Right atrium auricular region (tissue), 2 donors: ENCODE data around the gene PEX5. TPM values are rescaled to one million over a fixed set of nuclear protein-coding genes. Genes with fewer than 3 reads are reported as not detected.

Experiments
- DNase-seq: peaks from one replicate; pipeline ENCODE4 v3.0.0-alpha.2; 2019; ENCODE audit warnings: low spot score
- H3K27ac ChIP-seq, 2 donors: fragments of 200-600 bp; sonication (generic); 1 replicate in 1 of 2; 2 replicates in 1 of 2; pipeline ENCODE4 v1.5.1; 2016 to 2019
- H3K27me3 ChIP-seq, 2 donors: fragments of 200-600 bp; sonication (generic); one replicate each; pipeline versions ENCODE4 v1.5.1 to v1.6.0; 2017 to 2019
- H3K36me3 ChIP-seq: fragments of 200-600 bp; sonication (generic); one replicate; pipeline ENCODE4 v1.5.1; 2016
- H3K4me1 ChIP-seq, 2 donors: fragments of 200-600 bp; sonication (generic); one replicate each; pipeline versions ENCODE4 v1.5.1 to v1.6.0; 2017 to 2019
- H3K4me3 ChIP-seq, 2 donors: fragments of 200-600 bp; sonication (generic); 1 replicate in 1 of 2; 2 replicates in 1 of 2; pipeline ENCODE4 v1.5.1; 2017 to 2019; ENCODE audit warnings: mild to moderate bottlenecking in 1 of 2, moderate library complexity in 1 of 2
- H3K9me3 ChIP-seq, 2 donors: fragments of 200-600 bp; sonication (generic); one replicate each; pipeline ENCODE4 v1.5.1; 2019
- CTCF ChIP-seq, 2 donors: fragments of 200-600 bp; sonication (generic); IDR thresholded peaks; one replicate each; pipeline ENCODE4 v1.5.1; 2019; ENCODE audit warnings: antibody characterized with exemption in 2 of 2
- total RNA-seq, 2 donors: library from RNA; depleted of rRNA; stranded (reverse); fragments of >200 nt; gene quantifications; one replicate each; pipeline ENCODE4 v1.1.0, GENCODE V29; 2016

Gene PEX5
- total RNA-seq, 2 donors from 2014 or later: 11.6 to 25.0 TPM

DNA sequence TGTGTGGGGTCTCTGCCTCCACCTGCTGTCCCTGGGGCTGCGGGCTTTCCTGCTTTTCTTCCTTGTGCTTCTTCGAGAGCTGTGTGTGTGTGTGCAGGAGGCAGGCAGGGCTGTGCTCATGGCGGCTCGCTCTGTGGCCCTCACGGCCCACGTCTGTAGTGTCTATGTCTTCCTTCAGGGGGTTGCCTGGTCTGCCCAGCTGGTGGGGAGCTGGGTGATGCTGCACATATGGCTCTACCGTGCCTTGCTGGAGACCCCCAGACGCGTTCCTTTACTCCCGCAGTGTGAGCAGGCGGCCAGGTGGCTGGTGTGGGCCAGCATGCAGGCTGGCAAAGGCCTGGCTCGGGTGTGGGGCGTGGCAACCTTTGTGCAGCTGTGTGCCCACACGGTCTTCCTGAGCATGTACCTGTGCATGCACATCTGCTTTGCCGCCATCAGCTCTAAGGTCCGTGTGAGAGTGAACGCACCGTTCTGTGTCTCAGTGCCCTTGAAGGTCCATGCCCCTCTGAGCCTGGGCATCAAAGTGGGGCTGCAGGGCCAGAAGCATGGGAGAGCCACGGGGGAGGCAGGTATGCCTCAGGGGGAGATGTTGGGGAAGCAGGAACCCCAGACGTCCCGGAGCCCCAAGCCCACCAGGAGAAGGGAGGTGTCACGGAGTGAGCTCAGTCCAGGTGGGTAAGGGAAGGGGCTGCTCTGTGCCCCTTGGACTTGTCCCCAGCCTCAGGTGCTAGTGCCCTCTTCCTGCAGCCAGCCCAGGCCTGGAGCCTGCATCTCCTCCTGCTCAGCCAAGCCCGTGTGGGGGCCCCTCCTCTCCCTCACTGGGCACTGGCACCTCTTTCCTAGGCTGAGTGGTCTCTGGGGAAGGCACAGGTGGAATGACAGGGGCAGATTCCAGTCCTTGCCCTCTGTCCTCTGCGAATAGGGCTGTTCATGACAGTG is 33.0 kb upstream of the PEX5 start:
- Histone ChIP-seq H3K9me3 (no peaks in the 10 kb centered on the region), H3K4me1 (no peaks in the 10 kb centered on the region), H3K27ac (no peak overlapping the region), H3K4me3 (no peak overlapping the region), H3K27me3 (no peaks in the 10 kb centered on the region), H3K36me3 (no peaks in the 10 kb centered on the region)
- no peak for DNase-seq
- TF ChIP-seq CTCF (IDR thresholded peaks at IDR 0.05): no peak

DNA sequence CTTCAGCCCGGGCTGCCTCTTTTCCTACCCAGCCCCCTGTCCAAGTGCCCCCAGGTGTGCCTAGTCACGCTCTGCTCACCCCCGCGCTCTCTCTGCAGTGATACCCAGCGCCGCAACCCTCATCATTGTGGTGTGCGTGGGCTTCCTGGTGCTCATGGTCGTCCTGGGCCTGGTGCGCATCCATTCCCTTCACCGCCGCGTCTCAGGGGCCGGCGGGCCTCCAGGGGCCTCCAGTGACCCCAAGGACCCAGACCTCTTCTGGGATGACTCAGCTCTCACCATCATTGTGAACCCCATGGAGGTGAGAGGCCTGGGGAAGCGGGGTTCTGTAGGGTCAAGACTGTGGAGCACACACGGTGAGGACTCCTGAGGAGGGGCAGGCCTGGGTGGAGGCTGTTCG is 32.1 kb upstream of the PEX5 start:
- Histone ChIP-seq H3K36me3 (no peaks in the 10 kb centered on the region), H3K27me3 (no peaks in the 10 kb centered on the region), H3K9me3 (no peaks in the 10 kb centered on the region), H3K4me1 (no peaks in the 10 kb centered on the region), H3K4me3 (no peak overlapping the region), H3K27ac (no peak overlapping the region)
- TF ChIP-seq CTCF (IDR thresholded peaks at IDR 0.05): no peak
- no peak for DNase-seq

- Histone ChIP-seq H3K4me1 (peaks cover 0 to 6% of the 10 kb centered on the region in 2 donors), H3K27ac (no peak overlapping the region), H3K9me3 (no peaks in the 10 kb centered on the region), H3K27me3 (no peaks in the 10 kb centered on the region), H3K4me3 (no peak overlapping the region), H3K36me3 (no peaks in the 10 kb centered on the region)
- no peak for DNase-seq
- TF ChIP-seq CTCF (IDR thresholded peaks at IDR 0.05): no peak
Measured at GRCh38 chr12:7158781-7159609, 30.5 kb upstream of the PEX5 start.

DNA sequence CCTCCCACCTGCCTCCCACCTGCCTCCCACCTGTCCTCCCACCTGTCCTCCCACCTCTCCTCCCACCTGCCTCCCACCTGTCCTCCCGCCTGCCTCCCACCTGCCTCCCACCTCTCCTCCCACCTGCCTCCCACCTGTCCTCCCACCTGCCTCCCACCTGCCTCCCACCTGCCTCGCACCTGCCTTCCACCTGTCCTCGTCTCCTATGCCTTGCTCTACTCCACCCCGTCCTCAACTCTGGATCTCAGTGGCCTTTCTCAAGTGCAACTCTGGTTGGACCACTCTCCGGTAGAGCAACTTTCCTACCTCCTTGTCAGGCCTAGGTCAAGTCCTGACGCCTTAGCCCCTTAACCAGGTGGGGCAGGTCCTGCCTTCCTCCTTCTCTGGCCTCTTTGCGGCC is 29.3 kb upstream of the PEX5 start:
- no peaks in the 10 kb centered on the region for H3K9me3 ChIP-seq
- H3K4me3 ChIP-seq: no peak overlapping the region
- H3K27me3 ChIP-seq: no peaks in the 10 kb centered on the region
- peaks cover 0 to 6% of the 10 kb centered on the region in 2 donors for H3K4me1 ChIP-seq
- H3K27ac ChIP-seq: no peak overlapping the region
- DNase-seq: no peak
- H3K36me3 ChIP-seq: no peaks in the 10 kb centered on the region
- TF ChIP-seq CTCF (IDR thresholded peaks at IDR 0.05): no peak

GRCh38 chr12:7161327-7161726 is 28.2 kb upstream of the PEX5 start:
- H3K27me3 ChIP-seq: no peaks in the 10 kb centered on the region
- H3K4me3 ChIP-seq: no peak overlapping the region
- H3K9me3 ChIP-seq: no peaks in the 10 kb centered on the region
- no peak for TF ChIP-seq CTCF (IDR thresholded peaks at IDR 0.05)
- no peak for DNase-seq
- peaks cover 0 to 6% of the 10 kb centered on the region in 2 donors for H3K4me1 ChIP-seq
- no peaks in the 10 kb centered on the region for H3K36me3 ChIP-seq
- no peak overlapping the region for H3K27ac ChIP-seq
